ENCODE results near the gene RECQL5.
A peak's percentile ranks its signal among the peaks of the same experiment; 100 is the strongest.

The RECQL5 gene

DNA sequence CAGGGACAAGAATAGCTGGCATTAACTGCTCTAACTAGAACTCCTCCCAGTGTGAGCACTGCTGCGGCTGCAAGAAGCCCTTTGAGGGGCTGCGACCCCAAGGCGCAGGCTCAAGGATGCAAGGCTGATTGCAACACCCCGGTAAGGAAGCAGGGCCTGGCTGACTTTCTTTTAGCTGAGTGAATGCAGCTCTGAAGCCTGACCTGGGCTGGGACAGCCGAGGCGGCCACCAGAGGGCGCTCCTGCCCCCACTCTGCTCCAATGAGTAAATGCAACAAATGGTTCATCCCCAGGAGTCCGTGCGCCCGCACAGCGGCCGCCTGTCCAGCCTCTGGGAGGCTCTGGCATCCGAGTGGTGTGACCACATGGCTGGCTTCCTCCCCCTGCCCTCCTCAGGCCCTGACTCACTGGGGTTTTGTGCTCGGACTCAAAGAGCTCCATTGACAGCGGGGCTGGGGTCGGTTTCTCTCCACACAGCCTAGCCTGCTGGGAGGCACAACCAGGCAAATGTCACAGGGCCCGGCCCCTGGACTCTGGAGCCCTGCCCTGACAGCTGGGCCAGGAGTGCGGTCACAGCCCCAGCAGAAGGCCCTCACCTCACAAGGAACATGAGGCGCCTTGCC, 34.0 kb downstream of the RECQL5 start, which contains the start of gene SMIM5:
TSS of gene SMIM5 (plus strand) at position 572 of the 623 bp plus-strand sequence. CDS start 6,768 bp downstream, outside the sequence.
- DNase-seq = peak; percentile 91

DNA sequence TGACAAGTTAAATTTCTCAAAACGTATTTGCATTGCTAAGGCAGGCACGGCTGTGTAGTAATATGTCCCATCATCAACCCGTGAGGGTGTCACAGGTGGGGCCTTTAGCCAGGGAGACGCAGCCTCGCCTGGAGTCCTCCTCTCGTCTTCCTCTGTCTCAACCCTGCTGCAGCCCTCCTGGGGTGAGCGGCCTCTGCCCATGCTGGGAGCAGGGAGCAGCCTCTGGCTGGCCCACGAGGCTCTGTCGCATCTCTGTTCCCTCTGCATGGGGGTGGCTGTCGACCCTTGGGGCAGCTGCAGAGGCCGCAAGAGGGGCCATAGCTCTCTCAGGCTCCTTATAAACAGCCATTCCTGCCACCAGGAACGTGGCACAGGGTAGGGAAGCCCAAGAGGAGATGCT, 34.5 kb downstream of the RECQL5 start:
- no peak for DNase-seq

DNA sequence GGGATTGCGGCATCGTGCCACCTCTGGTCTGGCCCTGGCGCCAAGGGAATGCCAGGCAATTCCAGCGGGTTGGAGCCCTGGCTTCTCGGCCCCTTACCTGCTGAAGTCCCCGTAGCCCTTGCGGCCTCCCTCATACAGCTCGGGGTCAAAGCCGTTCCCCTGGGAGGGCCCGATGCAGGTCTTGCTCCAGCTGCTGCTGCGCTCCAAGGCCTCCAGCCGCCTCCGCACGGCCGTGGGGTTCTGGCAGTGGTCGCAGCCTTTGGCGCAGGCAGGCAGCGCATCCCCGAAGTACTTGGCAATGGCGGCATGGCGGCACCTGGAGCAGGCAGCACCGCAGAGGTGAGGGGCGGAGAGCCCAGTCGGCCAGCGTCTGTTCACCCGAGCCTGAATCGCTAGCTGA, 35.6 kb downstream of the RECQL5 start:
- no peak for DNase-seq

DNA sequence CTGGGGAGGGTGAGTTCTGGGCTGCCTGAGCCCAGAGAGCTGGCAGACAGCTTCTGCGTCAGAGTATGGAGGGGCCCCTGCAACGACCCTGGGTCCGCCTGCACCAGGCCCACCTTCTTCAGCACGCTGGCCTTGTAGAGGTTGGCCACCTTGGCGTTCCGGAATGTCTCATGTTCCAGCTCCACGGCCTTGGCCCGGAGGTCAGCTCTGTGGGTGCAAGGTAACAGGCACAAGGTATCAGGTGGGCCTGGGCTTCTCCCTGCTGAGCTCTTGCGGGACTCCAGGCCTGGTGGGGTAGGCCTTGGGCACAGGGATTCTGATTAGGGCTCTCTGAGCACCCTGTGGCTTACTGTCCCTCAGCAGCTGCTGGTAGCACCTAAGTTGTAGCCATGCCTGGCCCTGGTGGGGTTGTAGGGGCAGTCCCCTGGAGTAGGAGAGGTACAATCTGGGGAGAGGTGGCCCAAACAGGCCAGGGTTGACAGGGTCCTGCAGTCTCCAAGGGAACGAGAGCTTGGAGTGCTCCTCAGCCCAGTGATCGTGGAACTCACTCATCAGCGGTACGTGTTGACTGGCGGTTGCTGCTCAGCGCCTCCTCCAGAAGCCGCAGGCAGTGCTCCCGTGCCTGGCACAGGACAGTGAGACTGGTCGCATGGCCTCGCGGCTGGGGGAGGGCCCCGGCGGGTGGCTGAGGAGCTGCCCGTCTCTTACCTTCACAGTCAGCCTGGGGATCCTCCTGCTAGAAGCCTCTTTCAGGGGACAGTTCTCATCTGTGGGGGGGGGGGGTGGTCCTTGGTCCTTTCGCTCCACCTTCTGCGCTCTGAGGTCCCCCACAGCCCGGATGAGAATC, 36.7 kb downstream of the RECQL5 start:
- no peak for DNase-seq

DNA sequence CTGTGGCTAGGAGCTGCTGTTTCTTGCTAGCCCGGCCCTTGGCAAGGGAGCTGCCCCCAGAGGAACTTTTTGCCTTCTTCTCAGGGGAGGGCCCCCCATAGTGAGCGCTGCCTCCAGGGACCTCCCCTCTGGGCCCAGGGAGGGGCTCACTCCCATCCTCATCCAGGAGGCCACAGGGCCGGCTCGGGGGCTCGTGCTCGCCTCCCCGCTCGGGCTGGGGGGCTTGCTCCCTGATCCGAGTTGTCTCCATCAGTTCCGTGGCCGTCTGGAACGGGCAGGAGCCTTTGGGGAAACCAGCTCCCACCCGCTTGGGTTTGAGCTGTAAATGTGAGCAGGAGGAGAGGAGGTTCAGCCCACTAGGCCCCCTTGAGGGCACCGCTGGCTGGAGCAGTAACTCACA, 37.8 kb downstream of the RECQL5 start:
- no peak for DNase-seq

DNA sequence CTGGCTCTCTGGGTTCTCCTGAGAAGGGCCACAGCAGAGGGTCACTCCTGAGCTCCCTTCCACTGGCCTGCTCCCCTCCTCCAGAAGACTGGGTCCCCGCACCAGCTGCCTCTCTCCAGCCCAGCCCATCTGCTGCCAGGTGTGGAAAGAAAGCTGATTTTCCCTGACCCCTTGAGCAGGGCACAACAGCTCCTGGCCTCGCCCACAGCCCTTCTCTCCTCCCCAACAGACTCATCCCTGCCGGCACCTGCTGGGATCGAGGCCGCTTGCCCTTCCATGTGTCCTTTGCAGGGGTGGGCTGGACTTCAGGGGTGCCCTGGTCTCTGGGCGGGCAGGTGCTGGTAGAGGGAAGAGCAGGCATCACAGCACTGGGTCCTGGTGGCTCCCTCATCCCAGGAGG, 38.5 kb downstream of the RECQL5 start:
- DNase-seq = peak; percentile 36

DNA sequence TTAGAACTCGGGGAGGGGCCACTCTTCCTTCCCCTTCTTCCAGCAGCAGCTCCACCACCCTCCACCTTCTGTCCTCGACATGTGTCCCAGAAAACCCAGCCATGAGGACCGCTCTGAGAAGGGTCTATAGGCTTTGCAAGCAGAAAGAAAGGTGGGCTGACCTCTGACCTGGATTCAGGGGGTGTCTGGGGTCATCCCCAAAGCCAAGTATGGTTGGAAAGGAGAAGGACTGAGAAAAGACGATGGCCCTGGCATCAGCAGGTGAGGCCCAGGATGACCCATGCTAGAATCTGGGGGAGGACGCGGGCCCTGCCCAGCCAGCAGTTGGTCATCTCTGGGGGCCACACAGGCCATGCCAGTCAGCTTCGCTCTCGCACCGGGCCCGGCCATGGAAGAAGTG, 39.9 kb downstream of the RECQL5 start:
- DNase-seq = no peak

DNA sequence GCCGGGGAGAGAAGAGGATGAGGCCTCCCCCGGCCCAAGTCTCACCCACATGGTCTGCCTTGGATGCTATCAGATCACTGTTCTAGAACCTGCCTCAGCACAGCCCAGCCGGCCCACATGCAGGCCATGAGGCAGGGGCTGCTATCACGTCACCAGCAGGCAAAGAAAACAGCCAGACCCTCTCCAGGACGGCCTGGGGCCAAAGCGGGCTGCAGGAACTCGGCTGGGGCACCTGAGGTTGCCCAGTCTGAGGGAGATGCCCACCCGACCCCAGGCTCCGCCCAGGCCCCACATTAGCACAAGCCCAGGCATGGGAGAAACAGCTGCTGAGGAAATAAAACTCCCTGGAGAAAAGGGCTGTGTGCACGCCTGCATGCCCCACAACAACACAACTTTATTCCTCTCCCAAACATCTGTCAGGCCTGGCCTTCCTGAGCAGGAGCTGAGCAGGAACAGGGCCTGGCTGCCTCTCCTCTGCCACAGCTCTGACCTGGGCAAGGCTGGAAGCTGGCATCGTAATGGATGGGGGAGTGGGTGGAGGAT, 40.4 kb downstream of the RECQL5 start:
- peak; percentile 80 for DNase-seq

DNA sequence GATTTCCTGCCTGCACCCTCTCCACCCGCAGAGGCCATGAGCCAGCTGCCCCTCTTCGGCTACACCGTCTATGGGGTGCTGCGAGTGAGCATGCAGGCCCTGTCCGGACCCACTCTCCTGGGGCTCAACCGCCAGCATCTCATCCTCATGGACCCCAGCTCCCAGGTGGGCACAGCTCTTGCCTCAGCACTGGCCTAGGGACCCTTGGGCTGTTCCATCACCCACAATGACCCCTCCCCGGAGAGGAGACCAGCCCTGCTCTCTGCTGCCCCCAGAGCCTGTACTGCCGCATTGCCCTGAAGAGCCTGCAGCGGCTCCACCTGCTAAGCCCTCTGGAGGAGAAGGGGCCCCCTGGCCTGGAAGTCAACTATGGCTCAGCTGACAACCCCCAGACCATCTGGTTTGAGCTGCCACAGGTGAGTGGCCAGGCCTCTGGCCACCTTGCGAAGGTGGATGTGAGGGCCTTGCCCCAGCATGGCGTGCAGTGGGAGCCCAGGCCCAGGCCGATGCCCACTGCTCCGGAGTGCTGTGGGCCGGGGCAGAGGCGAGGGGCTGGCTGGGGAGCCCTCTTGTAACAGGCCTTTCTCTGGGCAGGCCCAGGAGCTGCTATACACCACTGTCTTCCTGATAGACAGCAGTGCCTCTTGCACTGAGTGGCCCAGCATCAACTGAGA, 41.0 kb downstream of the RECQL5 start:
- DNase-seq = peak; percentile 67

DNA sequence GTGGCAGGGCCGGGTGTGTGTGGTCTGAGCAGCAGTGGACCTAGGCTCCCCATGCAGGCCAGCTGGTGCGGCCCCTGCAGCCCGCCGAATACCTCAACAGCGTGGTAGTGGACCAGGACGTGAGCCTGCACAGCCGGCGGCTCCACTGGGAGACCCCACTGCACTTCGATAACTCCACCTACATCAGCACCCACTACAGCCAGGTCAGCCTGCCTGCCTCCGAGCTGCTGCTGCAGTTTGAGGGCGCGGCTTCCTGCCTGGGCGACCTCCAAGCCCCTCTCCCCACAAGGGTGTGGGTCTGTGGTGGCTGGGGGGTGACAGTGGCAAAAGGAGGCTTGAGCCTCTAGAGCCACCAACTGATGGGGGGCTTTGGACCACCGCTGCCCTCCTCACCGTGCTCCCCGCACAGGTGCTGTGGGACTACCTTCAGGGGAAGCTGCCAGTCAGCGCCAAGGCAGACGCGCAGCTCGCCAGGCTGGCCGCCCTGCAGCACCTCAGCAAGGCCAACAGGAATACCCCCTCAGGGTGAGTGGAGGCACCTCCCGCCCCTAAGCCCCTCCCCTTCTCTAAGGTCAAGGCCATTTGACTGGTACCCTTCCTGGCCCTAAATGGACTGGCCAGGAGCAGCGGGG, 42.1 kb downstream of the RECQL5 start:
- DNase-seq = no peak

DNA sequence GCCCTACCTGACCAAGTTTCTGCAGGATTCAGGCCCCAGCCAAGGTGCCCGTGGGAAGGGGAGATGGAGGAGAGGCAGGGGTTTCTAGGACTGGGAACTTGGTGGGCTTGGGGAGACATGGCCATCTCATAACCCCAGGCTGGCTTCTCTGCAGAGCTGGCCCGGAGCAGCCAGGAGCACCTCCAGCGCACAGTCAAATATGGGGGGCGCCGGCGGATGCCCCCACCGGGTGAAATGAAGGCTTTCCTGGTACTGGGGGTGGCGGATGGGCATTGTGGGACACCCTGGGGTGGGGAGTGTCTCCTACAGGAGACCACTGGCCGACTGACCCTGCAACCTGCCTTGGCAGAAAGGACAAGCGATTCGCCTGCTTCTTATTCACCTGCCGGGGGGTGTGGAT, 42.9 kb downstream of the RECQL5 start:
- DNase-seq = no peak

DNA sequence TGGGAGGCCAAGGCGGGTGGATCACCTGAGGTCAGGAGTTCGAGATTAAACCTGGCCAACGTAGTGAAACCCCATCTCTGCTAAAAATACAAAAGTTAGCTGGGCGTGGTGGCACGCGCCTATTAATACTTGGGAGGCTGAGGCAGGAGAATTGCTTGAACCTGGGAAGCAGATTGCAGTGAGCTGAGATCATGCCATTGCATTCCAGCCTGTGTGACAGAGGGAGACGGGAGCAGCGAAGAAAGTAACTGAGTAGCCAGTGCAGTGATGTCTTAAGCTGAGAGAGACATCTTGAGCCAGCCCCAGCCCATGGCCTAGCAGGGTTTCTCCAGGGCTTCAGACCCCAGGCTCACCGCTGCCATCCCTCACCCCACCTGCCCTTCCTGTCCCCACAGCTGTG, 43.6 kb downstream of the RECQL5 start:
- no peak for DNase-seq

DNA sequence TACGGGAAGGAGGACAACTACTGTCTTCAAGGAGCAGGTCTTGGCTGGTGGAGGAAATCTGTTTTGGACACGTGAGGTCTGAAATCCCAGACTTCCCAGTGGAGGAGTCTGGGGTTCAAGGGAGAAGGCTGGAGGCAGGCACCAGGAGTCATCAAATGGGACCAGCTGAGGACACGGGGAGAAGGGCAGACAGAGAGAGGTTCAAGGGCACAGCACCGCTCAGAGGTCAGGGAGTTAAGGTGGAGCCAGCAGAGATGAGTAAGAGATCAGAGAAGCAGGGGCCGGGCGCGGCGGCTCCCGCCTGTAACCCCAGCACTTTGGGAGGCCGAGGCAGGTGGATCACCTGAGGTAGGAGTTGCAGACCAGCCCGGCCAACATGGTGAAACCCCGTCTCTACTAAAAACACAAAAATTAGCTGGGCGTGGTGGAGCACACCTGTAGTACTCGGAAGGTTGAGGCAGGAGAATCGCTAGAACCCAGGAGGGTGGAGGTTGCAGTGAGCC, 44.1 kb downstream of the RECQL5 start:
- DNase-seq = no peak

DNA sequence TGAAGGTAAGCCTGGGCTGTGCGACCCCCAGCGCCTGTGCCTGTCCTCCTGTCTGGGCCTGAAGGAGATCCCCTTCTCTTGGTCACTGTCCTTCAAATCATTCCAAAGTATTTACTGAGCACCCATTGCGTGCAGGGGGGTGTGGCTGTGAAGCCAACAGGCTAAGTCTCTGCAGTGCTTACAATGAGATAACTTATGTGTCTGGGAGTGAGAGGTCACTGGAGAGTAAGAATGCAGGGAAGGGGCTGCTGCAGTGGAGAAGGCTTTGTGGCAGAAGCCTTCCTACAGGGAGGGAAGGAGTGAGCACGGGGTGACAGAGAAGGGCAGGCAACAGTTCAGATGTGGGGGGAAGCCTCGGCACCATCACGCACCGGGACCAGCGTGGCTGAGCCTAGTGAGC, 44.9 kb downstream of the RECQL5 start:
- no peak for DNase-seq

DNA sequence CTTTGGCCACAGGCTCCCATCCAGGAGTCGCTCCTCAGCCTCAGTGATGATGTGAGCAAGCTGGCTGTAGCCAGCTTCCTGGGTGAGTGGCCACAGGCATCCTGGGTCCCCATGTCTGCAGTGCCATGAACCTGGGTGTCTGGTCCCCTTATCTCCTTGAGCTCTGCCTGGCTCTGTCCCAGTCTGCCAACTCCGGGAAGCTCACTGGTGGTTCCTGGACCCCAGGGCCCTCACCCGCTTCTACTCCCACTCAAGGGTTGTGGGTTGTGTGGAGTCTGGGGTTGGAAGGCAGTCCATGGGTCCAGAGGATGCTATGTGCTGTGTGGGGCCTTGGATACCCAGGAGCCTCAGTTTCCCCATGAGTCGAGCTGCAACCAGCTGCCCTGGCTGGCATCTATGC, 45.5 kb downstream of the RECQL5 start:
- no peak for DNase-seq

DNA sequence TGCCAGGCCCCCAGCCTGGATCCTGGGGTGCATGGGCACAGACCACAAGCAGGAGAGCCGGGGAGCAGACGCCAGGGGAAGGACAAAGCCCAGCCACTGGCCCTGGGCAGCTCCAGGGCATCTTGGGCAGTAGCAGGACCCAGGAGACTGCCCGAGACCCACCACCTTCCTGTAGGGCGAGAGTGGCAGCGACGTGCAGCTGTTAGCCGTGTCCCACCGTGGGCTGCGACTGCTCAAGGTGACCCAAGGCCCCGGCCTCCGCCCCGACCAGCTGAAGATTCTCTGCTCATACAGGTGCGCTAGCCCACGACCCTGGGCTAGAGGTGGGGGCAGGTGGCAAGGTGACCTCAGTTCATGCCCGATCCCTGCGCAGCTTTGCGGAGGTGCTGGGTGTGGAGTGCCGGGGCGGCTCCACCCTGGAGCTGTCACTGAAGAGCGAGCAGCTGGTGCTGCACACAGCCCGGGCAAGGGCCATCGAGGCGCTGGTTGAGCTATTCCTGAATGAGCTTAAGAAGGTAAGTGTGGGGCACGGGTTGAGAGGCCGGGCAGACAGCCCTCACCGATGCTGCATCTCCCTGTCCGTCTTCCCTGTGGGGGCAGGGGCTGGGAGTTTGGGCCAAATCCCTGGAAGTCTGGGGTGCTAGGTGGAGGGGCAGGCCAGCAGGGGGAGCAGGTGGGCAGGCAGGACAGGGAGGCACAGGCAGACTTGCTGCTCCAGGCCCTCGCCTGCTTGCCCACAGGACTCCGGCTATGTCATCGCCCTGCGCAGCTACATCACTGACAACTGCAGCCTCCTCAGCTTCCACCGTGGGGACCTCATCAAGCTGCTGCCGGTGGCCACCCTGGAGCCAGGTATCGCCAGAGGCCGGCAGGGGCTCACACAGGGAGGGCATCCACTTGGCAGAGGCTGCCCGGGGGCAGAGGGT, 47.2 kb downstream of the RECQL5 start:
- peak; percentile 49 for DNase-seq

DNA sequence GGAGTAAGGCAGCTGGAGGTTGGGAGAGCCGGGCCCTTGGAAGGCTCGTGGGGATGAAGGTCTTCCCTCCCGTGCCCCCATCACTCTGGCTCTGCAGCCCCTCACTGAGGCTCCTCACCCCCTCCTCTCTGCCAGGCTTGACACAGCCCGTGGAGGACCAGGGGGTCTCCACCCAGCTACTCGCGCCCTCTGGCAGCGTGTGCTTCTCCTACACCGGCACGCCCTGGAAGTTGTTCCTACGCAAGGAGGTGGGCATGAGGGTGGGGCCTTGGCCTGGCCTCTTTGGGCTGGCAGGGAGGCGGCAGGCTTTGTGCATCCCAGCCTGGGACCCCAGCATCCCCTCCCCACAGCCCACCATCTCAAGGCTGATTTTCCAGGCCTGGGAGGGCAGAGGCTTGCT, 49.3 kb downstream of the RECQL5 start:
- DNase-seq = no peak

DNA sequence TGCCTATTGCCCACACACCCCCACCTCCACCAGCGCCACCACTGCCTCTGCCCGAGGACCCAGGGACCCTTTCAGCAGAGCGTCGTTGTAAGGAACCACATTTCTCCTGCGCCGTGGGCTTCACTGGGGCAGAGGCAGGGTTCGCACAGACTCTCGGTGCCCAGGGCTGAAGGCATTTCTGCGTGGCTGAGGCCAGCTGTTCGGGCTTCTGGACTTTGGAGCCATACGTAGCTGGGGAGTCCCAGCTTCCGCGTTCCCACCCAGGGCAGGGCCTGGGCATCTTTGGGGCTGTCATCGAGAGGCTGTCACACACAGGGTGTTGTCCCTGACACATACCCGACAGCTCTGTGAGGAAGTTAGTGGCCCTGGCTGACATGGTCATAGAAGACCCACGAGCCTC, 49.7 kb downstream of the RECQL5 start:
- DNase-seq = no peak

DNA sequence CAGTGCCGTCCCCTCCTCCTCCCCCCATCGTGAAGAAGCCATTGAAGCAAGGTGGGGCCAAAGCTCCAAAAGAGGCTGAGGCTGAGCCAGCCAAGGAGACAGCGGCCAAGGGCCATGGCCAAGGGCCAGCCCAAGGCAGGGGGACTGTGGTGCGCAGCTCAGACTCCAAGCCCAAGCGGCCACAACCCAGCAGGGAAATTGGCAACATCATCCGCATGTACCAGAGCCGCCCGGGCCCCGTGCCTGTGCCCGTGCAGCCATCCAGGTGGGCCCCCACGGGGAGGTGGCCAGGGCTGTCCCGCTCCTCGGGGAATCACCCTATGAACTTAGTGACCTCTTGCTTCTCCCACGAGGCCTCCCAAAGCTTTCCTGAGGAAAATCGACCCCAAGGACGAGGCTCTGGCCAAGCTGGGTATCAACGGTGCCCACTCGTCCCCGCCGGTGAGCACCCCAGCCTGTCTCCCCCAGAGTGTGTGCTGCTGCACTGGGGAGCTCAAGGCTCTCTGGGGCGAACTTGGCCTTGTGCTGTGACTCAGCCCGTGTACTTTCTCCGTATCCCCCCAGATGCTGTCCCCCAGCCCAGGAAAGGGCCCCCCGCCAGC, 50.3 kb downstream of the RECQL5 start:
- no peak for DNase-seq

DNA sequence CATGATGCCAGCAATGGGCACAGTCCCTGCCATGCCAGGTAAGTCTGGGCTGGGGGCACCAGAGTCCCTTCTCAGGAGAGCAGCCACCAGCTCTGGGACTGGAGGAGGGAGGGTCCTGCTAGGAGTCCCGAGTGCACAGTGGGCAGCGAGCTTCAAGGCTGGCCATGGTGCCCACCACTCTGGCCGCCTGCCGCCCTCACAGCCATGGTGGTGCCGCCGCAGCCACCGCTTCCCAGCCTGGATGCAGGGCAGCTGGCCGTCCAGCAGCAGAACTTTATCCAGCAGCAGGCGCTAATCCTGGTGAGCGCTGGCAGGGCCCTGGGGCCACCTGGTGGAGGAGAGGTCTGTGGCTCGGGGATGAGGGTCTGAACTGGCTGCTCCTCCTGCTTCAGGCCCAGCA, 51.7 kb downstream of the RECQL5 start:
- DNase-seq = no peak

DNA sequence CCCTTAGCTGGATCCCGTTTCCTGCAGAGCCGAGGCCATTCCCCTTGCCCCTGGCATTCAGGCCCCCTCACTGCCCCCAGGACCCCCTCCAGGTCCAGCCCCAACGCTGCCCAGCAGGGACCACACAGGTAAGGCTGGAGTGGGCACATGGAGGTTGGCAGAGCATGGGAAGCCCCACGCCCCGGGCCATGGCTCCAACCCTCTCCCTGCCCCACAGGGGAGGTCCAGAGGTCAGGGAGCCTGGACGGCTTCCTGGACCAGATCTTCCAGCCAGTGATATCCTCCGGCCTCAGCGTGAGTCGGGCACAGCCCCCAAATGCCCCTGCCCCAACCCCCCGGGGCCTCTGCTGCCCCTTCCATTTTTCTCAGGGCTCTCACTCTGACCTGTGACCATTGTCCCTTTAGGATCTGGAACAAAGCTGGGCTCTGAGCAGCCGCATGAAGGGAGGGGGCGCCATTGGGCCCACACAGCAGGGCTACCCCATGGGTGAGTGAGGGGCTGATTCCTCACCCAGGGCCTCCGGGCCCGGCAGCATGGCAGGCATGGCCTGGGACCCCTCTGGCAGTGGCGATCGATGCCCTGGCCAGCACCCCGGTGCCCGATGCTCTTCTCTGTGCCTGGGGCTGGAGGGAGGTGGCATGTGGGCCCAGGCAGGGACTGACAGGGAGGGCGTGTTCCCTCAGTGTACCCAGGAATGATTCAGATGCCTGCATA, 52.2 kb downstream of the RECQL5 start:
- no peak for DNase-seq

Data from NCI-H69 (cell line).